T-helper 2 cell (primary cell): ENCODE measurements around the gene LYPD6B.
A peak's percentile ranks its signal among the peaks of the same experiment; 100 is the strongest.

ENCODE experiments used
- DNase-seq, 5 experiments: peaks; one replicate each; pipeline versions ENCODE4 v3.0.0 to v3.0.0-alpha.2; 2012 to 2022

The LYPD6B gene

DNA sequence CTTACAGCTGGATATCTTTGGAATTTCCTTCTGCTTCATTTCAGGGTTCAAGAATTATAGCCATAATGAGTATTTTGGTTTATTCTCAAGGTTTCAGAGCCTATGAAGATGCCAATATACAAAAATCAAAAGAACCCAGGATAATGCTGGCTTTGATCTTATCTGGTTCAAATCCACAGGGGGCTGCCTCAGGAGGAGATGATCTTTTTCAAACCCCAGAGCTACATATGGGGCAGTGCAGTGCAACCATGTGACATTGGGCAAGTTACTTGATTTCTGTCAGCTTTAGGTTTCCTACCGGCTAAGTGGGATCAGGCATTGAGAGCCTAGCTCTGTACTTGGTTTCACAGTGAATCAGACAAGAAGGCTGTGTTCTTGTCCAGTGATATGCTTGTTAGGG lies 23.0 kb upstream of the LYPD6B start:
- DNase-seq = no peak

DNA sequence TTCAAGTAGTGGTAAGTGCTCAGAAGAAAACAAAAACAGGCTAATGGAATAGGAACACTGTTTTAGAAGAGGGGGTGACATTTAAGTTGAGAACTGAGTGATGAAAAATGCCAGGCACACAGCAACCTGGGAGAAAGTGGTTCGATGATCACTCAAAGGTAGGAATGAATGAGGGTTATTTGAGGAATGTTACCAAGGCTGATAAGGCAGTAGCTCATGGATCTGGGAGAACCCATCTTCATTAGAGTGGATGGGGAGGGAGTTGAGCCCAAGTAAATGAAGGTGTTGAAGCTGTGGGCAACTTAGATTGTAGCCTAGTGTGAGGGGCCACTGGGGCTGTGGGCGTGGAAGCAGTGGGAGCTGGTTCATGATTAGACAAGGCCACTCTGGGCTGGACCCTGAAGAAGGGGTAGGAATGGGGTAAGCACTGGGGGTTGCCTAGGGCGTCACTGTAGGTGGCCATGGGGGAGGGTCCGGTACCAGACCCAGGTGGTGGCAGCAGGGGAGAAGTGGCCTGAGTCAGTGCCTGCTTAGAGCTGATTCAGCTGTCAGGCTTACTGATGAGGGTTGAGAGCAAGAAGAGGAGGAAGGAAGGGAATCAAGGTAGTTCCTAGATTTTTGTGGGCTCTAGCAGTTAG lies 22.5 kb upstream of the LYPD6B start:
- no peak for DNase-seq

DNA sequence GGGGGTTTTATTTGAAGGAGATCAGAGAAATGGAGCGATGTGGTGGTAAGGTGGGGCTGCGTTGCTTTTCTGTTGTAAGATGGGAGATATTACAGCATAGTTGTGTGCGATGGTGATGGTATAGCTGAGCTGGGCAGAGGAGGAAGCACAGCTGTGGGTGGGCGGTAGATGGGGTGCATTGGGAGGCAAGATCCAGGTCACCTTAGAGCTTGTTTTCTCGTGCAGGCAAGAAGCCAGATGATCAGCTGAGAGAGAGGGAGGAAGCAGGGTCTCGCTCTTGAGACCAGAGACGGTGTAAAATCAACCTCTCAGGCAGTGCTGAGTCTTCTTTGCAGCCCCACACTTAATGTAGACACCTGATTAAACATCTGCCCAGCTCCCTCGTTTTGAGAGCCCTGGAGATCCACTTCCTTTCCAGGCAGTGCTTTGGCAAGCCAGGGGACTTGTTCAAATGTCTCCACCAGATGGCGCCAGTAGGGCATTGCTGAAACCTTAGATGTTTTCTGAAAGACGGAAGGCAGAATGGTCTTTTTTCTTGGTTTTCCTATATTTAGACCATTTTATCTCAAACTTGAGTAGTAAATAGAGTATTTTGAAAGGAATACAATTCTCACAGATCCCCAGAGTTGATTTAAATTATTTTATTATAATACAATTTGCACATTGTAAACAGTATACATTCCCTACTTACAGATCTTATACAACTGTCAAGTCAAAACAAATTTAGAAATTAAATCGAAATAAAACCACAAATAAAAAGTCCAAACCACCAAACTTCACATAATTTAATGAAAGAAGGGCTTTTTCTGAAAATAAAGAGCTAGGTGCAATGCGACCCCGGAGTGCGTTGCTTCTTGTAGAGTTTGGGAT lies 21.1 kb upstream of the LYPD6B start:
- DNase-seq = peak; percentile 26 to 69 (median 54)

DNA sequence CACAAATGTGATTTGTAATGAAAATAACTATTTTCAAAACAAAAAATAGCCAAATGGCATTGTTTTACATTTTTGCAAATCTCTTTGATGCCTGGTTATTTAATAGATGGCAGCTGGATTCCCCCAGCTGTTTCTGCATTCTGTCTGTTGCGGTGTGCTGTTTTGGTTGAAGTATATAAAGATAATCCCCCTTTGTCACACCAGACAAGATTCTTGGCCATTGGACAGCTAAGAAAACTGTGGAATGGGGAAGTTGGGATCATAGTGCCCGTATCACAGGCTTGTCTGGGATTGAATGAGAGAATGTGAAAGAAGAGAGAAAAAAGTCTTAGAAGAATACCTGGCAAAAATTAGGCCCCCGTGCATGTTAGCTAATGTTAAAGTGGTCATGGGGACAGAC lies 19.5 kb upstream of the LYPD6B start:
- DNase-seq = no peak

DNA sequence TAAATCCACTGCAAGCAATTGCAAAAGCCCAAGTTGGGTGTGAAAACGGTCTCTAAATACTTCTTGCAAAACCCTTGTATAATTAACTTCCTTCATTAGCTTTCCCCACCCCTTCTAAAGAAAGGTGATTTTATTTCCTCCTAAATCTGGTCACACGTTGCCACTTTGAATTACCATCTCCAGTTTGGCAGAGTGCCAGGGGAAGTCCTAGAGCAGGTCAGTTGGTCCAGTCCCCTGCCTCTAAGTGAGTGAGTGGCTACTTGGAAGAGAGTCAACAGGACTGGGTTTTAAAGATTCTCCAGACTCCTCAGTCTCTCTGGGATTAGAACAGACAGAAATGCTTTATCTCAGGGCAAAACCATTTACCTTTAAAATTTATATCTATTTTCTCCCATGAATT lies 18.7 kb upstream of the LYPD6B start:
- DNase-seq = no peak

DNA sequence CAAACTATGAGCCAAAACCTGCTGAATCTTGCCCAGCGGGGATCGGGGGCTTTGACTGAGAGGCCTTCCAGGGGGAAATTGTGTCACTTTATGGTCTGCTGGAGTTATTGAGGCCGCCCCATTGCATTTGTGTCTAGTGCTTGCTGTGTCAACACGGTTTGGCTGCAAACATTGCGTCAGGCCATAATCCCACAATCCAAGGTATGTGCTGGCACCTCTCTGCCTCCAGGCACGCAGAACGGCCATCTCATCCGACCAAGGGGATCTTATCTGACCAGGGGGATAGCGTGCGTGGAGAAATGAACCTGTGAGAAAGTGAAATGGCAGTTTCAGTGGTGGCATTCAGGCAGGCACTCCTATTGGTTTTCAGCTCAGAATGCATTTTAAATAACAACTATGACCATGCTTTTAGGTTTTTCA lies 18.1 kb upstream of the LYPD6B start:
- no peak for DNase-seq

DNA sequence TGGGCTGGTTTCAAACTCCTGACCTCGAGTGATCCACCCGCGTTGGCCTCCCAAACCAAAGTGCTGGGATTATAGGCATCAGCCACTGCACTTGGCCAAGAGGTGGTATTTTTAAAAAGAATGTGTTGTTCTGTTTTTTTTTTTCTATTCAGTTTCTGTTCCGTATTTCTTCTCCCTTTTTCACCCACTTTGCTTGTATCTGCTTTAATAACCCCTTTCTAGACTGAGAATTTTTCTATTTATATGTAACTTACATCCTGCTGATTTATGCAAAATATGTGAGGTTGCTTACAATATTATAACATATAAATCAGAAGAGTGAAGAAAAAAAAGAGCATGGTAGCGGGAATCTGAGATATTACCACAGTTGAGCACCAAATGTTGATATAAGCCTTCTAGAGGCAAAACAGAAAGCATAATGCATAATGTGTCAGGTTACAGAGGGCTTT lies 17.2 kb upstream of the LYPD6B start:
- DNase-seq = no peak

DNA sequence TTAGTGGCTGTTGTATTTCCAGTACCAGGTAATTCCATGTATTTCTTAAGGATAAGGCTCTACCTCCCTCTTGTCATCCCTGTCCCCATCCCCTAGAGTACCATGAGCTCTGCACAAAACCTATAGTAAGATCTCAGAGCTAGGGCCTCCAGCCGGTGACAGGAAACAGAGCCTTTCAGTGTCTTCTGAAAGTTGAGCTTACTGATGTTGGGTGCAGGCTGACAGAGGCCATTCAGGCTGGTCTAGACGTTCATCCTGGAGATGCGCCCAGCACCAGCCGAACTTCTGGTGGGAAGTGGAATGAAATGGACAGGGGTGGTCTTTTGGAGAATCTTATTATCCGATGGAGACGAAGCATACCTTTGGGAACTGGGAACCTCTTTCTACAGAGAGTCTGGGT lies 16.7 kb upstream of the LYPD6B start:
- no peak for DNase-seq

DNA sequence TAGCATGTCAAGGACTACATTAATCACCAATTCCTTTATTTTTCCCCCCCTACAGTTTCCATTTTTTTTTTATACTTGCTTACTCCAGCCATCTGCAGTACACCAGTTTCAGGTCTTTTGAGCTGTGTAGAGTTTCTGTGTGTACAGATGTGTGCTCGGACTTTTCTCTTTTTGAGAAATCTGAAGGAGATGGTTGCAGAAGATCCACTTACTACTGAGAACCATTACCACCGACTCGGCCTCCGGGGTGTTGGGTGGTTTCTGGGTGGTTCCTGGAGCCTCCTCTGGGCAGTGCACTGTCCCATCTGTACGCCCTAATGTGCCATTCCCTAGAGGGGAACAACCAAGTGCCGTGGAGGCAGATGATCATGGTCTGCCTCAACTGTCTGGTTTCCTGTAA lies 15.4 kb upstream of the LYPD6B start:
- DNase-seq = no peak

DNA sequence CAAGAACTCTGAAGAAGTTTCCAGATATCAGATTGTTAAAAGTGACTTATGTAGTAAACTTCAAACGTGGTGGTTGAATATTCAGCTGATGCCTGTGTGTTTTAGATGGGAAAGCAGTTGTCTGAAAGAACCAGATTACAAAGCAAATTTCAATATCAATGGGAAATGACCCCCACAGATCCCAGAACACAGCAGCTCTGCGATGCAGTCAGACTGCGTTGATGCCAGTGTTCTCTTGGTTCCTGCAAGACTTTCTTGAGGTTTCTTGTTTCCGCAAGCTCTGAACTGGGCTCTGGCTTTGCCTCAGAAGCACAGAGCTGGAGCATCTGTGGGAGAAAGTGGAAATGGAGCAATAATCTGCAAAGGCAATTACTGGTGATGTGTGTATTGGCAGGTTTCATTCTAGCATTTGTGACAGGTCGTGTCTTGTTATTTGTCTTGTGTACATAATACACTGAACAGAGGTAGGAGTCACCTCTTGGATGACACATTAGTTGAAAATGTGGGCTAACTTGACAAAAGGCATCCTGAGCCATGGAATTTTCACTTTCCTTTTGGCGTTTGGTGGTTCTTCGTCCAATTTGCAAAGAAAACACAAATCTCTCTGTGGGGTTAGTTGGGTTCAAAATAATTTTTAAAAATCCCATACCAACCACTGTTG lies 10.8 kb upstream of the LYPD6B start:
- DNase-seq = no peak

DNA sequence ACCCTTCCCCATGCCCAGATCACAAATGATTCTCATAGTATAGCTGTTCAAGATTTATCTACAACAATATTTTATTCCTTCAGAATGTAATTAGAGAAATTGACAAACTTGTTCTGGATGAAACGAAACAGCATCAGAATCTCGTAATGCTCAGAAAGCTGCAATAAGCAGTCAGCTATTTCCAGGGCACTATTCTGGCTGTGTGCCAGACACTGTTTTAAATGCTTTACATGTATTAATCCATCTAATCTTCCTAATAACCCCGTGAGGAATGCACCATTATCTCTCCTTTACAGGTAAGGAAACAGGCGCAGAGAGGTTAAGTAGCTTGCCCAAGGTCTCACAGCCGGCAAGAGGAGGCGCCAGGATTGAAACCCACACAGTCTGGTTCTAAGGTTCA lies 10.1 kb upstream of the LYPD6B start:
- no peak for DNase-seq

DNA sequence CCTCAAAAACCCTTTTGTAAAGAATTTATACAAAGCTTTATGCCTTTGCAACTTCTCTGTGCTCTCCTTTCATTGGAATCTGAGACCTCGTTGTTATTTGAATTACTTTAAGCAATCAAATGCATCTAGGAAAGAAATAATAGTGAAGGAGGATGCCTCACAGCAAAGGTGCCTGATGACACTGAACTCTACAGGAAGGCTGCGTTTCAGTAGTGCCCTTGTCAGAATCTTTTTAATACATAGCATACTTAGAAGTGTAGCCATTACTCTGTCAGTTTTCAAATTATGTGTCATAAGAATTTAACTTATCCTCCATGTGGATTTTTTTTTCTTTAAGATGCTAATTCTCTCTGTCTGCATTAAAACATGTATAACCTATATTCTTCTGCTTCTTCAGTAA lies 9.6 kb upstream of the LYPD6B start:
- DNase-seq = no peak

DNA sequence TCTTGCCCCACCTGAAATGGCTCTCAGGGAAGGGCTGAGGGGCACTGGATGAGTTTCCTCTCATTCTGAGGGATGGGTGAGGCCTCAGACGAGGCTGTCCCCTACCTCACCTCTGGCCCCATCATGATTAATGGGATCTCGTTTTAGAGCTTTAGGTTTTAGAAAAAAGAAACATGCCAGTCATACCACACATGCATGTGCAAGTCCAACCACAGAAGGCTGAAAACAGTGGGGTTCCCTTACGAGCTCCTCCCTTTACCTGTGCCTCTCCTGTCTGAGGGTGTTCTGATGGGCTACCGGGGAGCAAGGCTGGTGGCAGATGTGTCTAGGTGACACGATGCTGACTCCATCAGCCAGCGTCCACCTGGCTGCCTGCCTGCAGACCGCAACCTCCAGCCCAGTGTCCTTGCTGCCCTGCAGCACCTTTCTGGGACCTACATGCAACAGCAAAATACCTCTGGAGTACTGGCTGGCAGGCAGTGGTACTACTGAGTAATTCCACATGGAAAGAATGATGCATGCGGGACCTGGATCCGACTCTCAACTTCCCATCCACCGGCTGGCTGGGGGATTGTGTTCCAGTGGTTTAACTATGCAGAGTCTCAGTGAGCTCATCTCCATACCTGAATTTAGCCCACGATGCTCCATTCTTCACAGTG lies 9.1 kb upstream of the LYPD6B start:
- DNase-seq = no peak

DNA sequence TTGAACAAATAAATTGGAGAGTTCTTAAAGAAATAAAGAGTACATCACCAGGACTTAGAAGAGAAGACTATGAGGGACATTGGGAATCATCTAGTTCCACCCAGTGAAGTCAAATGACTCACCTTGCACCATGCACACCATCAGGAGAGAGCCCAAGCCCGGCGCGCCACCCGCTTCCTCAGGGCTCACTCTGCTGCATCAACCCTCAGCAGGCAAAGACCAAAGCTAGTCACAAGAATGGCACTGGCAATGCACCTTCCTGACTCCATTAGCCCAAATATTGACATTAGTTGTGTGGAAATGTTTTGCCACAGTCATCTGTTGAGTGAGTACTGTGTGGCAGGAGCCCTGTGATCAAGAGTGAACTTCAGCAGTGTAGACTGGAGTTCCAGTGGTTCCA lies 7.1 kb upstream of the LYPD6B start:
- DNase-seq = no peak

DNA sequence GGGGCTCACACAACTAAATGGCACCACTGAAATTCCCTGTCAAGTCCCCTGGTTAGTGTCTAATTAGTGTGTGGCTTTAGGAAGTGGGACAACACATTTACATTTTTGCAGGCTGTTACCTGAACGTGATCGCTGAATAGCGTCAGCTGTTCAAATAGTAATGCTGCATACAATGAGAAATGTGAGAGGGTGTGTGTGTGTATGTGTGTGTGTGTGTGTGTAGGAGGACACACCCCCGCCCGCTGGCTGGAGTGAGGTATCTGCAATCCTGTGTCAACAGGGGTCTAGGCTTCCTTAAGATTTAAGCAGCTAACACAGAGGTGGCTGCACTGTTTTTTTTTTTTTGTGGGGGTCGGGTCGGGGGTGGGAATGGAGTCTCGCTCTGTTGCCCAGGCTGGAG lies 4.8 kb upstream of the LYPD6B start:
- DNase-seq = no peak

DNA sequence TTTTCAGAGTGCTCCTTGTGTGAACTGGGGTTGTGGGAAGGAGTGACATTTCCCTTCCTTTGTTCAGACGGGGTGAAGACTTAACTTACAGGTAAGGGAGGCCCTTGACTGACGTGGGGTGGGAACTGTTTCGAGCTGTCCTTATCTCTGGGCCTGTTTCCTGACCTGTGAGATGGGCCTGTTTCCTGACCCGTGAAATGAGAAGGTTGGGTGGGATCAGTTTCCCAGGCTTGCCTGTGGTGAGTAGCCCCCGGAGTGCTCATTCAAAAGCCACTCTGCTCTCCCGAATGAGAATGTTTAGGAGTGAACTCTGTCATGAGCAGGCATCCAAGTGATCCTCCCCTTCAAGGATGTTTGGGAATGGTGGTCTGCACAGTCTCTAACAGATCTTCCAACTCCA lies 4.1 kb upstream of the LYPD6B start:
- no peak for DNase-seq

DNA sequence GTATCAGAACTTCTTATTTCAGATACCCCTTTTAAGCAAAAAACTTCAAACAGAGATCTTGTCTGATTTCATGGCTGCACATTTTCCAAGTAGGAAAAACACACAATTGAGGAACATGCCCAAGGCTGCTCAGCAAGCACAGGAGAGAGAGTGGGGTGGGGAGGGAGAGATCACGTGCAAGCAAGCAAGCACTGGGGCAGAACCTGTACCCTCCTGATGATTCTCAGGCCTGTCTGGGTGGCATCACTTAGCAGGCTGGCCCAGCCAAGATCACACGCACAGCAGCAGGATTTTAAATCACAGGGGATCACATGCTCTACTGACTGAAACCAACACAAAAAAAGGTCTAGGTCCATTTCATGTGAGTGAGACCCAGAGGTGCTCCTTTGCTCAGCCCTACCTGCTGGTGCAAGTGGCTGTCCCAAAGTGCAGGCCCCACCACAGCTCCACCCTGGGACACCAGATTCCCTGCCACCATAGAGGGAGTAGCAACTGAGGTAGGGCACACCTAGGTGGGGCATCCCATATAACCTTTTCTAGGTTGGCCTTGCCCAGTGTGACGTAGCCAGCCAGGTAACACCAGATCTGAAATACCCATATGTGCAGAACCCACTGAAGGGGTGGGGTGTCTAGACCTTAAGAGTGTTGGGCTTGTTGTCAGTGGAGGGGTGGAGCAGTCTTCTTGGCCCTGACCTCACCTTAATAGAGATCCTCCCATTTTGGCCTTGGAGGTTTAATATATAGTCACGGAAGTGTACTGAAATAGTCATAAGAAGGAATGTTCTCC lies 1.8 kb upstream of the LYPD6B start:
- no peak for DNase-seq

DNA sequence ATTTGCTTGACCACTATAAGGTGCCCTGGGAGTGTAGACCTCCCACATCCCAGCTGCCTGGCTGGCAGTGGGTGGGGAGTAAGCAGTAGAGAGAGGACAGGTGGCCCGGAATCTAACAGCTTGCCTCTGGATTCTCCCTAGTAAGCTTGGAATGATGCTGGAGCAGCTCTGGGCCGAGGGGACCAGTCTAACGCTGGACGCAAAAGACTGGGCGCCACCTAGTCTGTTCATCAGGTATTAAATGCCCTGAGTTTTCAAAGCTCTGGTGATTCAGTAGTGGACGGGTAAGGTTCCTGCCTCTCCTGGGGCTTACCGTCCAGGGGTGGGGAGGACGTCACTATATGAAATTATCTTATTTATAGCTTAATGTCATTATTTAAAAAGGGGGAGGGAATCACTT lies 648 bp upstream of the LYPD6B start:
- no peak for DNase-seq

DNA sequence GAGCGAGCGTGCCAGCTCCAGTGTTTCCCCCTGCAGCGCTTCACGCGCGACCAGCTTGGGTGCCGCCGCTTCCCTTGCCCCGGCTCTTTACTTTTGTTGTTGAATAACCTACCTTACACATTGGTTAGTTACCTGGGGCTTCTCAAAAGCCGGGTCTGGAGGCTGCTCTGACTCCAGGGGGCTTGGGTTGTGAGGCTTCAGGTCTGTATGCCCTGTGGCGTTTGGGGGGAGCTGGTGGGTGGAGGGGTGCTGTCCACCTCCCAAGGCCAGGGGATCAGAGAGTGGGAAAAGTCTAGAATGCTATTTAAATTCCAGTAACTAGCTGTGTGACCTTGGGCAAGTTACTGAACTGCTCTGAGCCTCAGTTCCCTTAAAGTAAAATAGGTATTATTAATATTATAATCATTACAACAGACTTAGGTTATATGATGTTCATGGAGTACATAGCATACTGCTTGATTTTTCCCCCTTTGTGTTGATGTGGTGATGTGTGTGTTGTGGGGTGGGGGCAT lies 770 bp downstream of the LYPD6B start:
- DNase-seq = no peak

DNA sequence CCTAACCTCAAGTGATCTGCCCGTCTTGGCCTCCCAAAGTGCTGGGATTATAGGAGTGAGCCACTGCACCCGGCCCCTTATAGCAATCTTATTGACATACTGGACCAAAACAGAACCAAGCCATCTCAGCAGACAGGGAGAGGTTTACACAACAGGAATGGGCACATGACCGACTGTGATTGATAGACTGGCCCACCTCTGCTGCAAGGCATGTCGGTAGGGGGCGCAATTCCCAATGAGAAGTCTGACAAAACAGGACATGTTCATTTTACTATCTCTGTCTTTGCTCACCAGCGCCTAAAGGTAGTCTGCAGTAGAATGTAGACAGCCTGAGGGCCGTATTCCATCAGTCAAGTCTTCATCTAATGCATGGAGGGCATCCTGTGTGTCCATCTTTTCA lies 2.0 kb downstream of the LYPD6B start:
- peak in 4 of 5 experiments; percentile 23 to 63 (median 38) for DNase-seq

DNA sequence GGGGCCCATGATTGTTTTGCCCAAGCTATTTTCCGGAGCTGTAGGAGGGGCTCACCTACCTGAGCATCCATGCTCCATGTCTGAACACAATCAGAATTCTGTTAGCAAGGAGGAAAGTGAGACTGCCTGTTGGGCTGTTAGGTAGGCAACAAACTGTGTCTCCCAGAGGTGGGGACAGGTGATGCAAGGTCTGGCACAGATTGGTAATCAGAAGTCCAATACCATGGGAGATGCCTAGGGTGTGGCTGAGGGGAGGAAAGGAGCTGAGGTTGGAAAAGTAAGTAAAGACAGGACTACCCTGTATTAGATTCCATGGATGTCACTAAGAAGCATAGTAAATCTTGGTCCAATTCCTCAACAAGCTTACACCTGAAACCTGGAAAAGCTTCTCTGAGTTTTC lies 3.0 kb downstream of the LYPD6B start:
- no peak for DNase-seq

DNA sequence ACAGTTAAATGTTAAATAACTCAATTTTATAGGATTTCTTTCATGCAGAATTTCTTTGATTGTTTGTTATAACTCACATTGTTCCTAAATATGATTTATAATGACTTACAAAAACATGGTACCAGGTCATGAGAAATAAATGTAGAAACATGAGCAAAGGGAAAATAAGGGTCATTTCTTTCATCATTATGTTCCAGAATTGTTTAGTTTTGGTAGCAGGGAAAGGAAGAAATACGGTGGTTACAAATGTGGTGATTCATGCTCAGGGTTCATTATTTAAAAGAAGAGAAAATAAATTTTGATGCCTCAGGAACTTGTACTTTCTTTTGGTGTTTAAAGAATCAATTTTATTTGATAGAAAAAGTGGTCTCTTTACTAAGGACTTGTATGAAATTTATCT lies 4.4 kb downstream of the LYPD6B start:
- no peak for DNase-seq
